GM19372 (cell line): ENCODE results near the gene SLC8A2.

Experiments
- ATAC-seq: cut with Tn5 transposase; IDR thresholded peaks from one replicate; pipeline ENCODE4 v1.9.1; 2021; ENCODE audit warnings: mild to moderate bottlenecking, low read depth, moderate library complexity; ENCODE audit not compliant: unreplicated experiment

Gene SLC8A2

GRCh38 chr19:47435196-47435595, 36.5 kb downstream of the SLC8A2 start:
- ATAC-seq = no peak

DNA sequence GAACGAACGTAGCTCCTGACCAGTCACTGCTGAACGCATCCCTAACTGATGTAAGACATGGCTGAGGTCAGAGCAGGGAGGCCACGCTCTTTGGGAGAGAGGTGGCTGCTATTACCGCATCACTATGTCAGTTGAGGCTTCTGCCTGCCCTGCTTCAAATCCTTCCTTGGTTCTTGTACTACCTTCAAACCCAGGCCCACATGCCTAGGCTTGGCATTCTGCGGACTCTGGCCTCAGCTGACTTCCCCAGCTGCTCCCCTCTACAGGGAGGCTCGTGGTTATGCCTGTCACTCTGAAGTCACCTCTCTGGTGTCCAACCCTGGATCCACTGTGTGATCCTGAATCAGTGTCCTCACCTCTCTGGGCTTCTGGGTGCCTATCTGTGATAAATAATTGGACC, 37.6 kb downstream of the SLC8A2 start:
- ATAC-seq = no peak

DNA sequence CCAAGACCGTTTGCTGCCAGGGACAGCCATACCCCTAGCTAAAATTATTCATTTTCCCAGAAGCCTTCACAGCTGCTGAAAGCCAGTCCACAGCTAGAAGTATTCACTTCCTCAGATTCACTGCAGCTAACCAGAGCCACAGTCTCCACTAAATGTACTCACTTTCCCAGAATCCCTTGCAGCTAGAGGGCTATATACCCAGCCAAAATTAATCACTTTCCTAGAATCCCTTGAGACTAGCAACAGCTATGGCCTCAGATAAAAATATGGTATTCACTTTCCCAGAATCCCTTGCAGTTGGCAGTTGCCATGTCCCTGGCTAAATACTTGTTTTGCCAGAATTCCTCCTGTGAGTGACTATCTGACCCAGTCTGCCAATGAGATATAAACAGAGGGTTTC, 38.6 kb downstream of the SLC8A2 start:
- no peak for ATAC-seq

- ATAC-seq = no peak
These were observed 39.2 kb downstream of the SLC8A2 start for GRCh38 chr19:47432499-47432898.

- ATAC-seq = no peak
These were observed 39.6 kb downstream of the SLC8A2 start for GRCh38 chr19:47432091-47432490.

DNA sequence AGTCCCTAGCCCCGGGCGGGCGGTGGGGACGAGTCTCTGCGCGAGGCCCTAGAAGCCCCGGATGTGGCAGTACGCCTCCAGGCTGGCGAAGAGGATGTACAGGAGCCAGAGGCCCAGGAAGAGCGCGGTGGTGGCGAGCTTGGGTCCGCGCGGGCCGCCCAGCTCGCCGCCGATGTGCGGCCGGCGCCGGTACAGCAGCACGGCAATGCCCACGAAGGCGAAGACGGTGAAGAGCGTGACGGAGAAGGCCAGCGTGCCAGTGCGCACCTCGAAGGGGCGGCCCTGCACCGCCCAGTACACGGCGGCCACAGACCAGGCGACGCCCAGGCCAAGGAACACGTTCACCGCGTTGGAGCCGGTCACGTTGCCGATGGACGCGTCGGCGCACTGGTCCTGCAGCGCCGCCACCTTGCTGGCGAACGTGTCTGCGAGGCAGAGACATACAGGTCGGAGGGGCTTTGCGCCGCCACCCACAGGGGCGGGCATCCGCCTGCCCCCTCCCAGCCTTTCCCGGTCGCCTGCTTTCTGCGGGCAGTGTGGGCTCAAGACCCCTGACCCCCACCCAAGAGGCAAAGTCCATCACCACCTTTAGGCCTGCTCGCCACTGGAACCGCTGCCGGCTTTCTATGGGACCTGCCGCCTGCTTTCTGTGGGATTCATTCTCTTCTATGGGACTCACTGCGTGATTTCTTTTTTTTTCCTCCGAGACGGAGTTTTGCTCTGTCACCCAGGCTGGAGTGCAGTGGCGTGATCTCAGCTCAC, 41.5 kb downstream of the SLC8A2 start:
- no peak for ATAC-seq

DNA sequence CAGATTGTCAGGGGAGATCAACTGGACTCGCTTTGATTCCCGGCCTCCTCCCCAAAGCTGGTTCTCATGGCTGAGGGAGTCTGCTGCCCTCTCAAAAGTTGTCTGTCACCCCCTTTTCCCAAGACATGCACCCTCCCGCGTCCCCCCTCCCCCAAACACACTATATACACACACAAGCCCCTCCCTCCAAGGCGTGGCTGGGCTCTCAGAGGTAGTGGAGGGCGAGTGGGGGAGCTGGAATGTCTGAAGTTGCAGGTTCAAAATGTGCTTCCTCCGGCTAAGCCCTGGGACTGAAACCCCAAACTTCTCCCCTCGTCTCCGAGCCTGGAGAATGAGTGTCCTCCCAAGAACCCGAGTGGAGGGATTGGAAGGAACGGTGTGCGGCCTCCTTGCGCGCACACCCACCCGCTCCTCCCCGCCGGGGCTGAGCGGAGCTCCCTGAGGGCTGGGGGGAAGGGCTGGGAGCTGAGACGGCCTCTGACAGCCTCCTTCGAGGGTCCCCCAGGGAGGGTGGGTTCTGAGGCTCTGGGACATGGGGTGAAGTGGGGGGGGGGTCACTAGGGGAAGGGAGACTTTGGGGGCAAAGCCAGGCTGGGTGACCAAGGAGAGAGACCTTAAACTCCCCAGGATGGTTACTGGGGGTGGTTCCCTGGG, 42.4 kb downstream of the SLC8A2 start:
- ATAC-seq = no peak

DNA sequence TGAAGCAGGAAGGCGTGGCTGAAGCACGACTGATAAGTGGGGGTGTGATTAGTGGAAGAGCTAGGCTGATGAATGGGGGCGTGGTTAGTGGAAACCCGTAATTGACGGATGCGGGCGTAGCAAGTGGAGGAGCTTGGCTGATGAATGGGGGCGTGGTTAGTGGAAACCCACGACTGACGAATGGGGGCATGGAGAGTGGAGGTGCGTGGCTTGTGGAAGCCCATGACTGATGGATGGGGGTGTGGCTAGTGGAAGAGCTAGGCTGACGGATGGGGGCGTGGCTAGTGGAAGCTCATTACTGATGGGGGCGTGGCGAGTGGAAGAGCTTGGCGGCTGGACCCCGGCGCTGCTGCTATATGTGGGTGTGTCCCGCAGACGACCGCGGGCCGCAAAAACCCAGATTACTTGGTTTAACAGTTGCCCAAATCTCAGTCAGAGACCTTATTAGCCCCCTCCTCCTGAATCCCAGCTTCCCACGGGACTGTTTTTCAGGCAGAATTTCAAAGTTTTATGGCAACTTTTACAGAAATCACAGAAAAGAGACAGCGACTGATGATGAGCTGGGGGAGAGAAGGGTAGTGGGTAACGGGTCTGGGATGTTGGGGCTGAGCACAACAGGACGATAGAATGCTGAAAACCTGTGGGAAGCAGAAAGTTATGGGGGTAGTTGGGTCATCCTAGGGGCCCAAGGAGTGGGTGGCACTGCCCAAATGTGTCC, 43.4 kb downstream of the SLC8A2 start:
- no peak for ATAC-seq

DNA sequence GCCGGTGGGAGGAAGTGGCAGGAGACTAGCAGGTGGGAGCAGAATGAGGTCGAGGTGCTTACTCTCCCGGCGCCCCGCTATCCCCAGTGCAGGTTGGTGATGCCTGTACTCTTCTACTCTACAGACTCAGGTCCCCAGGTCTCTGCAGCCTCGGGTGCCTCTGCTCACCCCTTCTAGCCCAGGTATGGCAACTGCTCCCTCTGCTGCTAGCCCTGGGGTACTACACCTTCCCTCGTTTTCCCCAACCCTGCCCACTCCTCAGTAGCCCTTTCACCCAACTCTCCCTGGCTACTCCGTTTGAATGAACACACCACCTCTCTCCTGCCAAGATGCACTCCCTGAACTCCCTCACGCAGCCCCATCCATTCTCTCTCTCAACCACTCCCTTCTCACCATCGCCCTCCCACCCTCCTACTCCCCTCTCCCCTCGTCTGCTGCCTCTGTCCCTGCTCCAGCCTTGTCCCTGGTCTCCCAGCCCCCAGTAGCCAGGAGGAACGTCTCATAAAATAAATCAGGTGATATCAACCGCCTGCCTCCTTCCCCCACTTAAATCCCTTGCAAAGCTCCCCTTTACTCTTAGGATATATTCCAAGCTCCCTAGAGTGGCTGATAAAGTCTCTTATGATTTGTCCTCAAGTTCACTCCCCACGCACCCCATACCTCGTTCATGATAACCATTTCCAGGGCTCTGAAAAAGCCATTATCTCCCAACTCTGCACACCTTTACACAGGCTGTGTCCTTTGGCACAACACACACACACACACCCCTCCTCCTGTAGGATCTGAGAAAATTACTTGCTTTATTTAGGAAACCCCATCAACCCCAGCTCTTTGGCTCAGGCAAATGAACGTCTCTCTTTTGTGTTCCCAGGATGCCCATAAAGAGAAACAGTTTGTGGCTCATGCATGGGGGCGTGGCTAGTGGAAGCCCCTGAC, 44.2 kb downstream of the SLC8A2 start:
- no peak for ATAC-seq

DNA sequence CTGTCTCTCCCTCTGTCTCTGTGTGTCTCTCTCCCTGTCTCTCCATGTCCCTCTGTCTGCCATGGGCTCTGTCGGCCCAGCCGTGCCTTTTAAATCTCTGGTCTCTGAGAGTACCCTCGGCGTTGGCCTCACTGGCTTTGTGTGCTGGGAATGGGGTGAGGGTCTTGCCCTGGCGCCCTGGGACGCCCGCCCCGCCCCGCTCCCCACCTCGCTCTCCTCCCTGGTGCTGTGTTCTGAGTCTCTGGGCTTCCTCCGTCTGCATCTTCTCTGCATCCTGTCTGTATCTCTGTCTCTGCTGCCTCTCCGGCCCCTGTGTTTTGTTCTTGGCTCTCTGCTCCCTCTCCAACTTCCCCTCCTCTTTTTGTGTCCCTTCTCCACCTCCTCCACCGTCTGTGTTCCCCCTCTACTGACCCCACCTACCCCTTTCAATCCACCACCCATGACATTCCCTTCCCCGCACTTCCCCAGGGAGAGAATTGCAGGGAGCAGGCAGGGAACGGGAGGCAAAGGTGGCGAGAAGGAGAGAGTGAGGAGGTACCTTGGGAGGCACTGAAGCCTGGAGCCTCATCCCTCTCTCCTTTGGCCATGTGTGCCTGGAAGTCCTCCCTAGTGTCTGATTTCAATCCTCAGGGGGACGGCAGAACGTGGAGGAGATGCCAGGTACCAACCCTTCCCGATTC, 48.4 kb downstream of the SLC8A2 start:
- no peak for ATAC-seq

DNA sequence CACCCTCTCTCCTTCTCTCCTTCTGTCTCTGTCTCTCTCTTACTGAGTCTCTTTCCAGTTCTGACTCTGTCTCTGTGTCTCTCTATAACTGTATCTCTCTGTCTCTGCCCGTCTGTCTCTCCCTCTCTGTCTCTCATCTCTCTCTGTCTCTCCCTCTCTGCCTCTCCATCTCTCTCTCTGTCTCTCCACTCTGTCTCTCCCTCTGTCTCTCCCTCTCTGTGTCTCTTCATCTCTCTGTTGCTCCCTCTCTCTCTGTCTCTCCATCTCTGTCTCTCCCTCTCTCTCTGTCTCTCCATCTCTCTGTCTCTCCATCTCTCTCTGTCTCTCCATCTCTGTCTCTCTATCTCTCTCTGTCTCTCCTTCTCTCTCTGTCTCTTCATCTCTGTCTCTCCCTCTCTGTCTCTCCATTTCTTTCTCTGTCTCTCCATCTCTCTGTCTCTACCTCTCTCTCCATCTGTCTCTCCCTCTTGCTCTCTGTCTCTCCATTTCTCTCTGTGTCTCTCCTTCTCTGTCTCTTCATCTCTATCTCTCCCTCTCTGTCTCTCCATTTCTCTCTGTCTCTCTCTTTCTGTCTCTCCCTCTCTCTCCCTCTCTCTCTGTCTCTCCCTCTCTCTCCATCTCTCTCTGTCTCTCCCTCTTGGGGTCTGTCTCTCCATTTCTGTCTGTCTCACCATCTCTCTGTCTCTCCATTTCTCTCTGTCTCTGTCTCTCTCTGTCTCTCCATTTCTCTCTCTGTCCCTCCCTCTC, 49.1 kb downstream of the SLC8A2 start:
- ATAC-seq = no peak

- no peak for ATAC-seq
These were observed 49.8 kb downstream of the SLC8A2 start for GRCh38 chr19:47421844-47422395.

- ATAC-seq = no peak
These were observed 50.4 kb downstream of the SLC8A2 start for GRCh38 chr19:47421244-47421786.

- ATAC-seq = no peak
These were observed 51.9 kb downstream of the SLC8A2 start for GRCh38 chr19:47419789-47420188.

DNA sequence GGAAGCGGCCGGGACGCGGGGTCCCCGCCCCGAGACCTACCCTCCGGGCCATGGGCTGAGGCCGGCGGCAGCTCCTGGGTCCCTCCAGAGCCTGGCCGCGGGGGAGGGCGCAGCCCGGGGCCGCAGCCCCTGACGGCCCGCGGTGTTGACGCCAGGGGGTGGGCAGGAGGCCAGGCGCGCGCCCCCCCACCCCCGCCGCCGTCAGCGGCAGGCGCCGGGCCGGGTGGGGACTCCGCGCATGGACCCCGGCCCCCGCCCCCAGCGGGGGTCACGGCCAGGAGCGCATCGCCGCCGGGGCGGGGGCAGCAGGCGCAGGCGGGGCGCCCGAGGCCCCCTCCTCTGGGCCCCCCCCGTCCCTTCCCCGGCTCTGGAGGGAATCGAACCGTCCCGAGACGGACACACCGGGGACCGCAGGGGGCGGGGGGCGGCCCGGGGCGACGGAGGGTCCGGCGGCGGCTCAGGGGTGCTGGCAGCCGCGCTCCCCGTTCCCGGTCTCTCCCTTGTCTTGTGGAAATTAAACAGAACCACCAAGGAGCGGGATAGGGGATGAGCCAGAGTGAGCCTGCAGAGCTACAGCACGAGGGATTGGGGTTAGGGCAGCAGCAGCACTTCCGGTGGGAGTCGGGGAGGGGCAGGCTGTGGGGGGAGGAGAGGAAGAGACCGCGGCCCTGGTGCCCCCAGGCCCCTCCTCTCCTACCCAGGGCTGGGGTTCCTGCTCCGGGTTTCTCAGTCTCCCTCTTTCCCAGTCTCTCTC, 52.5 kb downstream of the SLC8A2 start, which contains the start of gene MEIS3:
TSS of gene MEIS3 (minus strand) at position 498 of the 754 bp plus-strand sequence. CDS start at position 52, 446 bp downstream.
- no peak for ATAC-seq

DNA sequence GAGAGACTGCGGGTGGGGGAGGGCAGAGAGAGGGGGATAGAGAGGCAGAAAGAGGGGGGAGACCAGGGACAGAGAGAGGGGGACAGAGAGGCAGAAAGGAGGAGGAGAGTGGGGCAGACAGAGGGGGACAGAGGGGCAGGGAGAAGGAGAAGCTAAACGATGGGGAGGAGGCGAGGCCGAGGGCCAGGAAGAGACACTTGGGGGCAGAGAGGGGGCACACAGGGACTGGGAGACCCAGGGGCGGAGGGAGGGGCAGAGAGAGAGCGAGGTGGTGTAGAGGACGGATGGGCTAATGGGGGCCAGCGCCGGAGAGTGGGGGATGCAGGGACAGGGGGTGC, 53.0 kb downstream of the SLC8A2 start:
- ATAC-seq = no peak

DNA sequence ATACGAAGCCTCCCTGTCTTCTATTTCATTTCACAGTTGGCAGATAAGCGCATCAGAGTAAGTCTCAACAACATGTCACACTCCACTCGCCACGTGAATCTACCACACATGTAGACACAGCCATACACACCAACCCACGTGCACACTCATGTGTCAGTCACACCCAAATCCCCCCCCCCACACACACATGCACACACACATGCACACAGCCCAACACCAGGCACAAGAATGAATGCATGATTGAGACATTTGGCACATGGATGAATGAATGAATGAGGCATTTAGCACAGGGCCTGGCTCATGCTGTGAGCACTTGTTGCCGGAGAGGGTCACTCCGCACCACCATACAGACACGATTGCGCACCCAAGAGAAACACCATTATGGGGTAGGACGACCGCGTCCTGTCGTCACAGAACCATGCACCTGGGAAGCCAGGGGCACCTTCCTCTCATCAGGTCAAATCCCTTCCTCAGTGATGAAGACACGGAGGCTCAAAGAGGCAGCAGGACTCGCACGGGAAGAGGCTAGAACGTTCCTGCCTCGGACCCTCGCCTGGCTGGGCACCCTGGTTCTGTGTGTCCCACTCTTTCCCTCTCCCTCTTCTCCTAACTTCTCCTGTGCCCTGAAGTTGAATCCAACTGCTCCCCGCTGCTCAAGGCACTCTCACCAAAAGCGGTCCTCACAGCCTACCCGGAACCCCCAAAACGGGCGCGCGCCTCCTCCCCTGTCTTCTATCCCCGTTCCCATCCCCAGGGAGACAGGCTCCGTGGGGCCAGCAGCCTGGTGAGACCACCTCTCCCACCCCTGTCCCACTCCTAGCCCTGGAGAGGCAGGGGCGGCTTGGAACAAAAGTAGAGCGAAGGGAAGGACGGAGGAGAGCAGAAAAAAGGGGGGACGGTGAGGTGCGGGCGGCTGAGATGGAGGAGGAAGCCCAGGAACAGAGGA, 53.7 kb downstream of the SLC8A2 start:
- no peak for ATAC-seq
